ENCODE results near the gene H1-8. TPM values are rescaled to one million over a fixed set of nuclear protein-coding genes. Genes with fewer than 3 reads are reported as not detected.

H1-8 gene
- total and polyA plus RNA-seq, 9 of the 15 experiments (the other 6 are each of a cell fraction or from before 2014, with no cell fraction given), result not detected

GRCh38 chr3:129575233-129575996, 32.4 kb downstream of the H1-8 start:
- H3K4me1 ChIP-seq (replicated peaks in 1 of 2; ENCODE audit: control insufficient read depth in 2 of 2, insufficient read depth in 2 of 2, low read length in 2 of 2), result peaks cover 9 to 42% of the 10 kb centered on the region in 2 experiments; a peak in 4 of 5 replicates
- H3K36me3 ChIP-seq (ENCODE audit: control insufficient read depth, insufficient read depth, low read length), result peaks cover 2% of the 10 kb centered on the region; the same call in 1 of the 3 replicates
- no peak overlapping the region for H3K9ac ChIP-seq (ENCODE audit: insufficient read depth in 1 of 2, low read depth in 2 of 2, low read length in 2 of 2)
- H3K9me1 ChIP-seq (ENCODE audit: control insufficient read depth, insufficient read depth, low read length), result no peaks in the 10 kb centered on the region
- DNase-seq (ENCODE audit: extremely low read depth in 1 of 4, low spot score in 3 of 4) (no peak), ATAC-seq (no peak), FAIRE-seq (no peak)
- H3K9me3 ChIP-seq (replicated peaks; ENCODE audit: control insufficient read depth, insufficient read depth, low read depth, low read length), result no peaks in the 10 kb centered on the region
- BruUV-seq (replicated peaks), result no TSS peak
- in situ Hi-C loops (cut with MboI) (no loop called here), intact Hi-C loops (cut with micrococcal nuclease) (no loop called here)
- POLR2A ChIA-PET, result interaction anchor here (0.6 to 0.8 kb wide), 2 partner anchors 10 to 22 kb away, joined by 3 read pairs; no protein-coding TSS in a partner anchor
- WGBS (ENCODE audit: insufficient coverage, low coverage, missing lambda C conversion rate), result 49% methylated on average over 7 of the region's 19 CpGs
- CTCF ChIA-PET (ENCODE audit: low intra/inter-chr PET ratio), result no interaction called here
- no peak for TF ChIP-seq GTF2A2 (tag; IDR thresholded peaks at IDR 0.05)
- TF ChIP-seq NR2C1 (IDR thresholded peaks at IDR 0.05), result no peak
- TF ChIP-seq NR2C1 (tag; IDR thresholded peaks at IDR 0.05), result no peak
- TF ChIP-seq PTBP1 (IDR thresholded peaks at IDR 0.05; ENCODE audit: low read depth, low read length), result no peak
- no peak for TF ChIP-seq ZNF282 (CRISPR knock-in tag; IDR thresholded peaks at IDR 0.05)
- TF ChIP-seq NCOA1 (IDR thresholded peaks at IDR 0.05; ENCODE audit: low read depth), result no peak
- TF ChIP-seq ZNF77 (CRISPR knock-in tag; IDR thresholded peaks at IDR 0.05), result no peak
- TF ChIP-seq RAD21 (CRISPR knock-in tag; conservative IDR thresholded peaks at IDR 0.05 in 1 of 2, IDR thresholded peaks at IDR 0.05 in 1 of 2), result no peak
- no peak for TF ChIP-seq RERE (CRISPR knock-in tag; IDR thresholded peaks at IDR 0.05; ENCODE audit: borderline replicate concordance)
- no peak for TF ChIP-seq MECOM (CRISPR knock-in tag; IDR thresholded peaks at IDR 0.05)
- TF ChIP-seq MBD2 (IDR thresholded peaks at IDR 0.05; ENCODE audit: borderline replicate concordance, low read depth), result no peak
- no peak for TF ChIP-seq TSC22D4 (tag; IDR thresholded peaks at IDR 0.05)
- TF ChIP-seq RBFOX2 (IDR thresholded peaks at IDR 0.05; ENCODE audit: low read depth, low read length), result no peak
- no peak overlapping the region for H3K4me3 ChIP-seq
- H3K4me2 ChIP-seq (ENCODE audit: insufficient read depth, low read length), result no peak overlapping the region
- no peaks in the 10 kb centered on the region for H3K27me3 ChIP-seq (ENCODE audit: control insufficient read depth in 2 of 2, insufficient read depth in 2 of 2, low read length in 2 of 2)
- H4K20me1 ChIP-seq (replicated peaks; ENCODE audit: control insufficient read depth, insufficient read depth, low read length), result no peaks in the 10 kb centered on the region
- H2AFZ ChIP-seq (ENCODE audit: low read depth, low read length), result no peak overlapping the region
- H3K79me2 ChIP-seq (ENCODE audit: control insufficient read depth, insufficient read depth, low read length), result no peaks in the 10 kb centered on the region
- H3K27ac ChIP-seq (ENCODE audit: extremely low read depth, low read depth, low read length), result no peak overlapping the region
